ENCODE data around the gene UFL1. TPM values are rescaled to one million over a fixed set of nuclear protein-coding genes. Genes with fewer than 3 reads are reported as not detected.
"Not testable (repeated sequence)": the region's sequence is repeated elsewhere in the genome, so short reads cannot be mapped to it uniquely, and the experiment has no call there.

UFL1 gene
- total RNA-seq, 1 donor from 2014 or later: 27.3 TPM

DNA sequence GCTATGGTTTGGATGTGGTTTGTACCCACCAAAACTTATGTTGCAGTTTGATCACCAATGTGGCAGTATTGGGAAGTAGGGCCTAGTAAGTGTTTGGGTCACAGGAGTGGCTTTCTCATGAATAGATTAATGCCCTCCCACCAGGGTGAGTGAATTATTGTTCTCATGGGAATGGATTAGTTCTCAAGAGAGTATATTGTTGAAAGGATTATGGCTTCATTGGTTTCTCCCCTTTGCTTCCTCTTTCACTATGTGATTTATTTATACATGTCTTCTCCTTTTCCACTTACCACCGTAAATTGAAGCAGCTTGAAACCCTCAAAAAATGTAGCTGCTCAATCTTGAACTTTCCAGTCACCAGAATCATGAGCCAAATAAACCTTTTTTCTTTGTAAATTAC is 10.8 kb downstream of the UFL1 start:
- no peak overlapping the region for H3K4me3 Mint-ChIP-seq (ENCODE audit: low read depth)
- peaks cover 21% of the 10 kb centered on the region for H3K4me1 Mint-ChIP-seq (ENCODE audit: low read depth)
- intact Hi-C loops (cut with micrococcal nuclease): no loop called here
- H3K36me3 Mint-ChIP-seq (ENCODE audit: low read depth): peaks cover 60% of the 10 kb centered on the region
- no peak overlapping the region for H3K27ac Mint-ChIP-seq
- H3K9me3 Mint-ChIP-seq: no peaks in the 10 kb centered on the region
- no peaks in the 10 kb centered on the region for H3K27me3 Mint-ChIP-seq (ENCODE audit: low read depth)
- DNase-seq (ENCODE audit: low spot score): no peak

DNA sequence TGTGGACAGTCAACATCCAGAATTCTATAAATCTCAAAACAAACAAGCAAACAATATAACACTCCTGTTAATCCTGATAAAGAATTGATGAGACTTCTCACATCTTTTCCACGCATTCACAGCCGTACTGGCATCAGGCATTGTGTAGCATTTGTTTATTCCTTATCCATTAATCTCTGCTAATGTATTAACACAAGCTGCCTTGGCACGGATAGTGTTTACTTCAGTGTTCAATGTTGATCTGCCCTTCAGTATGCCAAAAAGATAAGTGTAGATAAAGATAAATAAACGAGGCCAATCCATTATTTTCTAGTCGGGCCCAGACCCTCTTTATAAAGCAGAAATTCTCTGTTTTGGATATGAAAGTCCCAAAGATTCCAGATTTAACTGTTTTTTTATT is 16.1 kb downstream of the UFL1 start:
- no peak overlapping the region for H3K4me3 Mint-ChIP-seq (ENCODE audit: low read depth)
- intact Hi-C loops (cut with micrococcal nuclease): loop anchor here (2.0 kb wide), 1 partner anchor 15 kb away; no protein-coding TSS in a partner anchor
- no peak for DNase-seq (ENCODE audit: low spot score)
- no peak overlapping the region for H3K27ac Mint-ChIP-seq
- no peaks in the 10 kb centered on the region for H3K9me3 Mint-ChIP-seq
- no peaks in the 10 kb centered on the region for H3K27me3 Mint-ChIP-seq (ENCODE audit: low read depth)
- H3K4me1 Mint-ChIP-seq (ENCODE audit: low read depth): peaks cover 6% of the 10 kb centered on the region
- H3K36me3 Mint-ChIP-seq (ENCODE audit: low read depth): peaks cover 41% of the 10 kb centered on the region

DNA sequence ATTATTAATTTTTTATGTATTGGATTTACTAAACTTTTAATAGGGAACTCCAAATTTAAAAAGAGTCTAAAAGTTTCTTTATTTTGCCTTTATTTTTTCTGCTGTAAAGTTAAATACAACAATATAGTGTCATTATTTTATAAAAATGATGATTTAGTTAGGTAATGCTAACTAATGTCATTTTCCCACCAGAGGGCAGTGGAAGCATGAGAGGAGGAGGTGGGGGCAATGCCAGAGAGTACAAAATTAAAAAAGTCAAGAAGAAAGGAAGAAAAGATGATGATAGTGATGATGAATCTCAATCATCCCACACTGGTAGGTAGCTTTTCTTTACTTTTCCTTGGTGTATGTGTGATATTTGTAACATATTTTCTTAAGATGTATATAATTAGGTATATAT is 21.1 kb downstream of the UFL1 start:
- no peak overlapping the region for H3K4me3 Mint-ChIP-seq (ENCODE audit: low read depth)
- intact Hi-C loops (cut with micrococcal nuclease): loop anchor here (5.0 kb wide), 2 partner anchors 355 to 515 kb away; partner anchors contain the start of gene NDUFAF4
- H3K27me3 Mint-ChIP-seq (ENCODE audit: low read depth): no peaks in the 10 kb centered on the region
- no peak overlapping the region for H3K27ac Mint-ChIP-seq
- no peak for DNase-seq (ENCODE audit: low spot score)
- peaks cover 1% of the 10 kb centered on the region for H3K4me1 Mint-ChIP-seq (ENCODE audit: low read depth)
- H3K9me3 Mint-ChIP-seq: no peaks in the 10 kb centered on the region
- H3K36me3 Mint-ChIP-seq (ENCODE audit: low read depth): peaks cover 54% of the 10 kb centered on the region

DNA sequence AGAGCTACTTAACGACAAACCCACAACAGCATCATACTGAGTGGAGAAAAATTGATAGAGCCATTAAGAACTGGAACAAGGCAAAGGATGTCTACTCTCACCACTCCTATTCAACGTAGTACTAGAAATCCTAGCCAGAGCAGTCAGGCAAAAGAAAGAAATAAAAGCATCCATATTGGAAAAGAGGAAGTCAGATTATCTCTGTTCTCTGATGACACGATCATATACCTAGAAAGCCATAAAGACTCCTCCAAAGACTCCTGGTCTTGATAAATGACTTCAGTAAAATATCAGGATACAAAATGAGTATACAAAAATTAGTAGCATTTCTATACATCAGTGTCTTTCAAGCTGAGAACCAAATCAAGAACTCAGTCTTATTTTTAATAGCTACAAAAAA is 24.3 kb downstream of the UFL1 start:
- Mint-ChIP-seq H3K4me1 (ENCODE audit: low read depth) (no peaks in the 10 kb centered on the region), H3K27ac (no peak overlapping the region), H3K27me3 (ENCODE audit: low read depth) (no peaks in the 10 kb centered on the region), H3K36me3 (ENCODE audit: low read depth) (peaks cover 60% of the 10 kb centered on the region), H3K4me3 (ENCODE audit: low read depth) (no peak overlapping the region), H3K9me3 (no peaks in the 10 kb centered on the region)
- intact Hi-C loops (cut with micrococcal nuclease): no loop called here
- no peak for DNase-seq (ENCODE audit: low spot score)

DNA sequence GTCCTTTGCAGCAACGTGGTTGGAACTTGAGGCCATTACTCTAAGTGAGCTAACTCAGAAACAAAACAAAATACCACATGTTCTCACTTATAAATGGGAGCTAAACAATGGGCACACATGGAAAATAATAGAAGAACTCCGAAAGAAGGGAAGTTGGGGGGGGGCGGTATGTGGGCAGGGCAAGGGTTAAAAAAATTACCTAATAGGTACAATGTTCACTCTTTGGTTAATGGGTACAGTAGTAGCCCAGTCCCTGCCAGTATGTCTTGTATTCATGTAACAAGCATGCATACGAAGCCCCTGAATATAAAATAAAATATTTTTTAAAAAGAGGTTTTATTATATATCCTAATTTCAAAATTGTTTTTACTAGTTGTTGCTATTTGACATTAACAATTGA is 26.0 kb downstream of the UFL1 start:
- no peaks in the 10 kb centered on the region for H3K27me3 Mint-ChIP-seq (ENCODE audit: low read depth)
- no peak overlapping the region for H3K4me3 Mint-ChIP-seq (ENCODE audit: low read depth)
- no peak for DNase-seq (ENCODE audit: low spot score)
- no peaks in the 10 kb centered on the region for H3K4me1 Mint-ChIP-seq (ENCODE audit: low read depth)
- H3K36me3 Mint-ChIP-seq (ENCODE audit: low read depth): peaks cover 68% of the 10 kb centered on the region
- H3K9me3 Mint-ChIP-seq: no peaks in the 10 kb centered on the region
- intact Hi-C loops (cut with micrococcal nuclease): no loop called here
- no peak overlapping the region for H3K27ac Mint-ChIP-seq

DNA sequence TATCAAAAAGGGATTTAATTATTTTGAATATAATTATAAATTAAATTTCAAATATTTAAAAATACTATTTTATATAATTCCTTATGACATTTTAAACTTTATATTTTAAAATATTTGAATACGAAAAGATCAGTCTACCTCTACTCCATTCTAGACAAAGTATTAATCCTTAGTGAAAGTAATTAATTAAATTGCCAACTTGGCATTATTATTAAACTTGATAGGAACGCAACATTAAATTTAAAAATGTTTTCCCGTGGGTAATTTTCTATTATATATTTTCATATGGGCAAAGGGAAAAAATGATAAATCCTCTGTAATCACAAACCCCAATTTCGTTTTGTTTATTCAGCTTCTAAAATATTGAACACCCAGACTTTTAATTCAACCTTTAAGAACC is 33.0 kb downstream of the UFL1 start:
- Mint-ChIP-seq H3K9me3 (no peaks in the 10 kb centered on the region), H3K27ac (no peak overlapping the region), H3K36me3 (ENCODE audit: low read depth) (peaks cover 56% of the 10 kb centered on the region), H3K4me3 (ENCODE audit: low read depth) (no peak overlapping the region), H3K27me3 (ENCODE audit: low read depth) (no peaks in the 10 kb centered on the region), H3K4me1 (ENCODE audit: low read depth) (peaks cover 3% of the 10 kb centered on the region)
- no peak for DNase-seq (ENCODE audit: low spot score)
- intact Hi-C loops (cut with micrococcal nuclease): no loop called here

DNA sequence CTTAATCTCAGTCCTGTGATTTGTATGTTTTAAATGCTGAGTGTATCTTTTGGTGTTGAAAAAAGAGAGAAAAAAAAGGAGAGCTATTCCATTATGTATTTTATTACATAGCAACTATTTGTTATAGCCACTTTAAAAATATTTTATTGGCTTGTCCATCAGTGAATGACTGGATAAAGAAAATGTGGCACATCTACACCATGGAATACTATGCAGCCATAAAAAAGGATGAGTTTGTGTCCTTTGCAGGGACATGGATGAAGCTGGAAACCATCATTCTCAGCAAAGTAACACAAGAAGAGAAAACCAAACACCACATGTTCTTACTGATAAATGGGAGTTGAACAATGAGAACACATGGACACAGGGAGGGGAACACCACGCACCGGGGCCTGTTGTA is 38.1 kb downstream of the UFL1 start:
- H3K4me1 Mint-ChIP-seq (ENCODE audit: low read depth); DNase-seq (ENCODE audit: low spot score); intact Hi-C loops (cut with micrococcal nuclease); H3K9me3 Mint-ChIP-seq; H3K27ac Mint-ChIP-seq; H3K4me3 Mint-ChIP-seq (ENCODE audit: low read depth): not testable (repeated sequence)
- H3K27me3 Mint-ChIP-seq (ENCODE audit: low read depth): peaks cover 16% of the 10 kb centered on the region
- H3K36me3 Mint-ChIP-seq (ENCODE audit: low read depth): peaks cover 13% of the 10 kb centered on the region

DNA sequence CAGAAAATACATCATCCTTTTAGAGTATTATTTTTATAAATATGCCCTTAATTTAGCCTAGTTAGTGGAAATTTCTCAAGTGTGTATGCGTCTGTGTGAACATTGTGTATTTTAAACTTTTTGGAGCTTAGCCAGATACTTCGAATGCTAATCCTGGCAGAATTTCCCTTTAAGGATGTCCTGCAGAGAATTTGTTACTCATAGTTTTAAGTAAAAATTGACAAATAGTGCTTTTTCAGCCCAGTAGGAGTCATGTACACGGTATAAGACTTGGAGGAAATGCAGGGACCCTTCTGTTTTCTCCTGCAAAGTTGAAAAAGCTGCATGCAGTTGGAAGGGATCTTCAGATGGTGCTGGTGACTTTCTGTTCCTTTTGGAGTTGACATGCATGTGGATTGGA is 41.3 kb downstream of the UFL1 start, which contains the start of gene FHL5:
Gene FHL5 (plus strand): TSS at position 243 of the 400 bp plus-strand sequence. CDS start 40,486 bp downstream, outside the sequence.
- H3K27ac Mint-ChIP-seq: no peak within 1 kb of the TSS
- no peak for DNase-seq (ENCODE audit: low spot score)
- intact Hi-C loops (cut with micrococcal nuclease): no loop called here
- H3K36me3 Mint-ChIP-seq (ENCODE audit: low read depth): no peaks in the 10 kb centered on the region
- peaks cover 21% of the 10 kb centered on the region for H3K27me3 Mint-ChIP-seq (ENCODE audit: low read depth)
- no peaks in the 10 kb centered on the region for H3K9me3 Mint-ChIP-seq
- no peak within 1 kb of the TSS for H3K4me3 Mint-ChIP-seq (ENCODE audit: low read depth)
- H3K4me1 Mint-ChIP-seq (ENCODE audit: low read depth): no peaks in the 10 kb centered on the region

DNA sequence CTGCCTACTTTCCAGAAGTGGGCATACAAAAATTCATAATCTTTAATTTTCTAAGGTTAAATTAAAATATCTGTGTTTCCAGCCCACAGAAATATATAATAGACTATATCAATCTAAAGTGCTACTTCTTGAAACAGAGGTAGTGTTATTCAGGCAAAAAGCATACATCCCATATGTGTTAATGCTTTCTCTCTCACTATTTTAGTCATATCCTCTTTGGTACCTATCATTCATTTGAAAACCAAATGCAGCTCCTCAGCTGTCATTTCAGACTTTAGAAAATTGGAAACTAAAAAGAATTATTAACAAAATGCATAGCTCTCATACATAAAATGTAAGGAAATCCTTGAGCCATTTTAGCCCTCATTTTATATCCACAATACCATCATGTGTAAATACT is 42.2 kb downstream of the UFL1 start:
- no peaks in the 10 kb centered on the region for H3K4me1 Mint-ChIP-seq (ENCODE audit: low read depth)
- intact Hi-C loops (cut with micrococcal nuclease): no loop called here
- H3K36me3 Mint-ChIP-seq (ENCODE audit: low read depth): no peaks in the 10 kb centered on the region
- H3K27me3 Mint-ChIP-seq (ENCODE audit: low read depth): peaks cover 25% of the 10 kb centered on the region
- H3K4me3 Mint-ChIP-seq (ENCODE audit: low read depth): no peak overlapping the region
- DNase-seq (ENCODE audit: low spot score): no peak
- H3K9me3 Mint-ChIP-seq: no peaks in the 10 kb centered on the region
- no peak overlapping the region for H3K27ac Mint-ChIP-seq

DNA sequence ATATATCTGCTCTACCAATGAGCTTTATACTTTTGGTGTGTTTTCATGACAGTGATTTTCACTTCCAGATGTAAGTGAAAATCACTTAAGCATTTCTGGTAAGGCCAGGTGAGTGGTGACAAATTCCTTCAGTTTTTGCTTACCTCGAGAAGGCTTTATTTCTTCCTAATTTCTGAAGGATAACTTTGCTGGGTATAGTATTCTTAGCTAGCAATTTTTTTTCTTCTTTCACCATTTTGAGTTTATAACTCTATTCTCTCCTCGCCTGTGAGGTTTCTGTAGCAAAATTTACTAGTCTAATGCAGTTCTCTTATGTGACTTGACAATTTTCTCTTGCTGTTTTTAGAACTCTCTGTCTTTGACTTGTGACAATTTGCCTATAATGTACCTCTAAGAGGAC is 48.4 kb downstream of the UFL1 start:
- Mint-ChIP-seq H3K9me3 (peaks cover 24% of the 10 kb centered on the region), H3K4me3 (ENCODE audit: low read depth) (no peak overlapping the region), H3K36me3 (ENCODE audit: low read depth) (no peaks in the 10 kb centered on the region), H3K27ac (no peak overlapping the region), H3K27me3 (ENCODE audit: low read depth) (peaks cover 10% of the 10 kb centered on the region), H3K4me1 (ENCODE audit: low read depth) (no peaks in the 10 kb centered on the region)
- intact Hi-C loops (cut with micrococcal nuclease): no loop called here
- DNase-seq (ENCODE audit: low spot score): no peak

DNA sequence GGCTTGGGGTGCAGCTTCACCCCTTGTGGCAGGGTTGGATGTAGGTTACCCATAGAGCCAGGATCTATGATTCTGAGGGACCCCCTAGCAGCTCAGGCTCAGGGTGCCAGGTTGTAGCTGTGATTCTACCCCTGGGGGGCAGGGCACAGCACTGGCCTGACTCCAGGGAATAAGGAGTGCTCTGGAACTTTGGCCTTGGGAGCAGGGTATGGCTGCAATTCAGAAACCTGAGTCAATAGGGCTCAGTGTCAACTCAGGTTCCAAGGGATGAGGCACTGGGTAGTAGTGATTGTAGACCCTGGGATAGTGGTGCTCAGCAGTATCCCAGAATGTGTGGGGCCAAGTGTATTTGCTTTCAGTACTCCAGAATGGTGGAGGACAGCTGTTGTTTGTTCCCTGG is 49.9 kb downstream of the UFL1 start:
- Mint-ChIP-seq H3K27ac (no peak overlapping the region), H3K27me3 (ENCODE audit: low read depth) (peaks cover 9% of the 10 kb centered on the region)
- intact Hi-C loops (cut with micrococcal nuclease): no loop called here

DNA sequence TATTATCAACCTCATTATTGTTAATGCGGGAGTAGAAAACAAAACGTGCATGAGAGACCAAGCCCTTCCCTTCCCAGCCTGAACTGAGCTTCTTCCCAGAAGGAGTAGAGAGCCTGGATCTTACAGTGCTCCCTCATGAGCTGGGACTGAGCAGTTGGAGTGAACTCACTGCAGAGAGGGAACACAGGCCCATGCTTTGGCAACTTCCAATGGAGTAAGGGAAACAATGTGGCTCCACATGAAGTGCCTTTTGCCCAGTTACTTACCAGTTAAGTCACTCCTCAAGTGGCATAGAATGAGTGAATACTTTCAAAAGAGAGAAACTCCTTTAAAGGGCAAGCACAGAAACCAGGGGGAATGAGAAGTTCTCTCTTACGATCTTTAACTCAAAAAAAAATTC is 53.8 kb downstream of the UFL1 start:
- Mint-ChIP-seq H3K36me3 (ENCODE audit: low read depth) (no peaks in the 10 kb centered on the region), H3K4me1 (ENCODE audit: low read depth) (no peaks in the 10 kb centered on the region), H3K9me3 (peaks cover 14% of the 10 kb centered on the region), H3K27me3 (ENCODE audit: low read depth) (peaks cover 13% of the 10 kb centered on the region), H3K4me3 (ENCODE audit: low read depth) (no peak overlapping the region), H3K27ac (no peak overlapping the region)
- intact Hi-C loops (cut with micrococcal nuclease): no loop called here
- DNase-seq (ENCODE audit: low spot score): no peak

More for the DNA sequence above, 49.9 kb downstream of the UFL1 start:
- no peaks in the 10 kb centered on the region for H3K36me3 Mint-ChIP-seq (ENCODE audit: low read depth)
- H3K4me1 Mint-ChIP-seq (ENCODE audit: low read depth): no peaks in the 10 kb centered on the region
- no peak for DNase-seq (ENCODE audit: low spot score)
- H3K4me3 Mint-ChIP-seq (ENCODE audit: low read depth): no peak overlapping the region
- H3K9me3 Mint-ChIP-seq: peaks cover 24% of the 10 kb centered on the region

DNA sequence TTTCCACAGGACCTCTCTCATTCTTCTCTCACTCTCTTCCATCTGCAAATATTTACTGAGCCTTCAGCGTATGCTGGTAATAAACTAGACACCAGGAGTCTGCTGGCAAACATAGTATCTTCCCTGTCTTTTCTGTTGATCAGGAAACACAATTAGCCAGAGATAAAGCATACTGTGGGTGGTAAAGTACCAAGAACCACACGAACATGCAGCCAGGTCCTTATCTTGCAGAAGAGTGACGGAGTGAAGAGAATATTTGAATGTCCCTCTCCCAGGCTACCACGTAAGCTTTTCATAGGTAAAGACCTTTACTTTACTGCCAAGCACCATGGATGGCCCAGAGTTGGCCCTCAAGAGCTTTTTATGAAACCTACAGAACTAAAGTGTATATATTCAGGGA is 54.6 kb downstream of the UFL1 start:
- H3K27ac Mint-ChIP-seq: no peak overlapping the region
- no peak overlapping the region for H3K4me3 Mint-ChIP-seq (ENCODE audit: low read depth)

DNA sequence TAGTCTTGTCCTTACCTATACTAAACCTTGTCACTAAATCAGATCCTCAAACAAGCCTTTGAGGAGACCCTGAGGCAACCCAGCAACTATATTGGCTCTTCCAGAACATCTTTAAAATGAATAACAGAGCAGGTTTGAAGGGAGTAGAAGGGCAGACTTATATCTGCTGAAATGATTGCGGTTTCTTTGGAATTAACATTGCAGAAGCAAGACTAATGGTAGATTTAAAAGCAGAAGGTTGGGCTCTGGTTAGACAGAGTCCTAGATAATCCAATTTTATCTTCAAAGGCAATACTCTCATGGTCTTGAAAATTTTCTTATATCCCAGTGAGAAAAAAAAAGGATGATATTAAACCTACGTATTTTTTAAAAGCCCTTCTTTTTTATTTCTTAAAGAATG is 60.4 kb downstream of the UFL1 start:
- no peak for DNase-seq (ENCODE audit: low spot score)
- Mint-ChIP-seq H3K9me3 (no peaks in the 10 kb centered on the region), H3K27ac (no peak overlapping the region), H3K4me1 (ENCODE audit: low read depth) (no peaks in the 10 kb centered on the region), H3K4me3 (ENCODE audit: low read depth) (no peak overlapping the region), H3K36me3 (ENCODE audit: low read depth) (no peaks in the 10 kb centered on the region), H3K27me3 (ENCODE audit: low read depth) (peaks cover 19% of the 10 kb centered on the region)
- intact Hi-C loops (cut with micrococcal nuclease): no loop called here

More for the DNA sequence above, 54.6 kb downstream of the UFL1 start:
- H3K36me3 Mint-ChIP-seq (ENCODE audit: low read depth): no peaks in the 10 kb centered on the region
- H3K4me1 Mint-ChIP-seq (ENCODE audit: low read depth): no peaks in the 10 kb centered on the region
- intact Hi-C loops (cut with micrococcal nuclease): no loop called here
- H3K9me3 Mint-ChIP-seq: peaks cover 6% of the 10 kb centered on the region
- no peak for DNase-seq (ENCODE audit: low spot score)
- peaks cover 13% of the 10 kb centered on the region for H3K27me3 Mint-ChIP-seq (ENCODE audit: low read depth)

Measured in activated T-helper 2 cell treated with anti-CD3 and anti-CD28 coated beads, Interferon-gamma antibody, Interleukin-2, Interleukin-4, amounts not matched to agents 10 μg/mL and 5 μg/mL and 100 μg/mL, durations not matched to agents 14 hours and 24 hours and 36 hours (primary cell).